CD8-positive, alpha-beta memory T cell (primary cell): Measurements from ENCODE around the gene ZNF730. TPM values are rescaled to one million over a fixed set of nuclear protein-coding genes. Genes with fewer than 3 reads are reported as not detected.
"Not testable (repeated sequence)": the region's sequence is repeated elsewhere in the genome, so short reads cannot be mapped to it uniquely, and the experiment has no call there.

Experiments
- CTCF ChIA-PET: fragments of 350-600 bp; sonication (Branson Sonifier 250); formaldehyde crosslinking; loops from one replicate; lab custom pipeline; 2021; ENCODE audit warnings: antibody characterized with exemption; lab: Charles Lee
- POLR2A ChIA-PET: fragments of 350-600 bp; sonication (Branson Sonifier 250); formaldehyde crosslinking; loops from one replicate; lab custom pipeline; 2021; ENCODE audit warnings: antibody characterized with exemption; lab: Charles Lee
- DNase-seq, 5 donors: peaks; one replicate each; pipeline versions ENCODE4 v3.0.0 to v3.0.0-alpha.2; 2020 to 2022; ENCODE audit warnings: mixed read lengths in 1 of 5
- H3K27ac ChIP-seq: one replicate; pipeline ENCODE4 v1.7.0; 2013; ENCODE audit warnings: low read depth, mild to moderate bottlenecking, low read length, moderate library complexity
- H3K27me3 ChIP-seq: 2 replicates; pipeline ENCODE4 v1.7.0; 2013; ENCODE audit warnings: low read length, mild to moderate bottlenecking; ENCODE audit not compliant: insufficient read depth, poor library complexity, severe bottlenecking
- H3K36me3 ChIP-seq: 2 replicates; pipeline ENCODE4 v1.7.0; 2013; ENCODE audit warnings: mild to moderate bottlenecking, low read length, moderate library complexity; ENCODE audit not compliant: insufficient read depth
- H3K4me1 ChIP-seq: 2 replicates; pipeline ENCODE4 v1.7.0; 2013; ENCODE audit warnings: mild to moderate bottlenecking, low read length, moderate library complexity; ENCODE audit not compliant: insufficient read depth
- H3K4me3 ChIP-seq: 2 replicates; pipeline ENCODE4 v1.7.0; 2013; ENCODE audit warnings: mild to moderate bottlenecking, low read length
- H3K9me3 ChIP-seq: 2 replicates; pipeline ENCODE4 v1.7.0; 2013; ENCODE audit warnings: mild to moderate bottlenecking, low read length
- H3K27ac Mint-ChIP-seq, 8 donors: one replicate each; pipeline ENCODE4 v1.8.0; 2020 to 2021; ENCODE audit warnings: mixed read lengths in 8 of 8, mild to moderate bottlenecking in 6 of 8, inconsistent platforms in 3 of 8, moderate library complexity in 3 of 8
- H3K27me3 Mint-ChIP-seq, 2 donors: one replicate each; pipeline ENCODE4 v1.8.0; 2020 to 2021; ENCODE audit warnings: mixed read lengths in 2 of 2, mild to moderate bottlenecking in 1 of 2, moderate library complexity in 1 of 2
- H3K36me3 Mint-ChIP-seq, 3 donors: one replicate each; pipeline ENCODE4 v1.8.0; 2020 to 2021; ENCODE audit warnings: mixed read lengths in 3 of 3, inconsistent platforms in 1 of 3, mild to moderate bottlenecking in 1 of 3
- H3K4me1 Mint-ChIP-seq, 3 donors: one replicate each; pipeline ENCODE4 v1.8.0; 2020 to 2021; ENCODE audit warnings: mixed read lengths in 3 of 3, inconsistent platforms in 1 of 3, mild to moderate bottlenecking in 1 of 3
- H3K4me3 Mint-ChIP-seq, 7 donors: one replicate each; pipeline ENCODE4 v1.8.0; 2020 to 2021; ENCODE audit warnings: mixed read lengths in 7 of 7, mild to moderate bottlenecking in 6 of 7, moderate library complexity in 4 of 7, inconsistent platforms in 2 of 7
- H3K9me3 Mint-ChIP-seq, 5 donors: one replicate each; pipeline ENCODE4 v1.8.0; 2020 to 2022; ENCODE audit warnings: mixed read lengths in 5 of 5, mild to moderate bottlenecking in 3 of 5, moderate library complexity in 2 of 5, inconsistent platforms in 1 of 5
- polyA plus RNA-seq: library from polyadenylated mRNA; unstranded; fragments of 300-500 nt; fragmentation: Illumina TruSeq; gene quantifications from one replicate; pipeline ENCODE4 v1.2.3, GENCODE V29; 2021
- total RNA-seq, 2 experiments: library from RNA; stranded (reverse); gene quantifications; one replicate each; pipeline ENCODE4 v1.2.3, GENCODE V29; 2021

Gene ZNF730
- total RNA-seq (under 1 TPM; 0.51 to 0.57 TPM), polyA plus RNA-seq (not detected)

DNA sequence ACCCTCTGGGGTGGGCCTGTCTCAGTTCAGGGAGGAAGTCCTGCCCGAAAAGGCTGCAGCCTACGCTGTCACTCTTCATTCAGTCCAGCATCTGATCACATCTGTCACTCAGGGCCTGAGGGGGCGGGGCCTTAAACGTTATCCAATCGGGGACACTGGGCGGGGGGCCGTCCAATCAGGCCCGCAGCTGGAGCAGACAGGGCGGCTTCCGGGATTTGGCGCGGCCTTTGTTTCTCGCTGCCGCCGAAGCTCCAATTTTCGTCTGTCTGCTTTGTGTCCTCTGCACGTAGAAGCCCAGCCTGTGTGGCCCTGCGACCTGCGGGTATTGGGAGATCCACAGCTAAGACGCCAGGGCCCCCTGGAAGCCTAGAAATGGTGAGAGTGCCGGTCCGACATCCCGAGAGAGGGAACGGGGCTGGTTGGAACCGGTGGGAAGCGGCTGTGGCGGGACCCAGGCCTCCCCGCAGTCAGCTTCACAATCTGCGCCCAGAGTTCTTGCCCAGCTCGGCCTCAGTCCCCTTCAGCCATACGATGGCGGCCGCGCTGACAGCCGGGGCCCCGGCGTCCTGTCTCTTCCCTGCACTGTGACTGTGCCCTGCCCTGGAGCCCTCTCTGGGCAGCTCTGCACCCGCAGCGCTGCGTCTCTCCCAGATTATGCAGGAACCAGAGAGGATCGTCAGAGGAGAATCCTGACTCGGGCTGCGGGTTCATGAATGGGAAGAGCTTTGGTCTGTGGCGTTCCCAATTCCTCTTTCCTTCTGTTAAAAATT, at the start of gene ZNF730:
ZNF730 (plus strand) TSS at position 224 of the 770 bp plus-strand sequence; CDS start at position 373, 149 bp downstream.
- CTCF ChIA-PET, result no interaction called here
- peak within 1 kb of the TSS in 1 of 8 donors; percentile 59 for H3K27ac Mint-ChIP-seq
- no peak within 1 kb of the TSS for H3K4me3 ChIP-seq

DNA sequence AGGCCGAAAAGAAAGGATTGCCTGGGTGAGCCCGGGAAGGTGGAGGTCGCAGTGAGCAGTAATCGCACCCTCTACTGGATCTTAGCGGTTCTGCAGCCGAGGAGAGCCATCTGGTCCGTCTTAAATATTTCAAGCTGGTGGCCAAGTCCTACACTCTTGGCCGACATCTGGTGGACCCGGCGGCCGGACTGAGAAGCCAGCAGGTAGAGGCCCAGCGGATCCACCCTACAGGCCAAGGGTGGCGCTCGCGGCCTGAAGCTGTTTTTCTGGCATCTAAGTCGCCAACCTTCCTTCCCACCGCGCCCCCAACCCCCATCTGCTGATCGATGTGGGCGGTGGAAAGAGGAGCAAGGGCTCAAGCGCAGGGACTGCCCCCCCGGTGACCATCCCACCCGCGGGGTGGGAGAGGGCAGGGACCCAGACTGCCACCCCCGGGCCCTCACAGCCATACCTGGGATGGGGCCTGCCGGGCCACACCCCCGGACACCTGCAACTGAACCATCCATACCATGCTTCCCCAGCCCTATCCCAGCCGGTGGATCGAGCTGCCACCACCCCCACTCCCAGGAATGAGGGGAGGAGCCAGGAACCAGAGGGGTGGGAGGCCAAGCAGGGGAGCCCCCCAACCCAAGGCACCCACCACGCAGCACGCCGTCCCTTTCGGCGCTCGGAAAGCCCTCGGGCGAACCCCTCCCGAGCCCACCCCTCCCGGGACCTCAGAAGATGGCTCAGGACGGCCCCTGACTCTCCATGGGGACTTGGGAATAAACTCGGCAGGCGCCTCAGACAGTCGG, 46.3 kb upstream of the ZNF730 start:
- peak overlapping the region in 3 of 7 donors; percentile 19 to 44 (median 39) for H3K4me3 Mint-ChIP-seq

More for the DNA sequence above, at the start of gene ZNF730:
- peaks cover 15 to 21% of the 10 kb centered on the region in 2 donors for H3K27me3 Mint-ChIP-seq
- peaks cover 2 to 7% (median 5%) of the 10 kb centered on the region in 3 donors for H3K4me1 Mint-ChIP-seq
- peak in 2 of 5 donors; percentile 0 to 41 for DNase-seq
- no peak within 1 kb of the TSS for H3K27ac ChIP-seq
- peak within 1 kb of the TSS in 5 of 7 donors; percentile 58 to 78 (median 70) for H3K4me3 Mint-ChIP-seq
- POLR2A ChIA-PET, result interaction anchor here (0.7 kb wide), 1 partner anchor 1611 kb away, joined by 5 read pairs; no protein-coding TSS in a partner anchor
- peaks cover 3 to 24% (median 7%) of the 10 kb centered on the region in 5 donors for H3K9me3 Mint-ChIP-seq
- H3K36me3 ChIP-seq, result no peaks in the 10 kb centered on the region
- H3K4me1 ChIP-seq, result no peaks in the 10 kb centered on the region
- H3K9me3 ChIP-seq, result no peaks in the 10 kb centered on the region
- H3K36me3 Mint-ChIP-seq, result no peaks in the 10 kb centered on the region
- H3K27me3 ChIP-seq, result no peaks in the 10 kb centered on the region

DNA sequence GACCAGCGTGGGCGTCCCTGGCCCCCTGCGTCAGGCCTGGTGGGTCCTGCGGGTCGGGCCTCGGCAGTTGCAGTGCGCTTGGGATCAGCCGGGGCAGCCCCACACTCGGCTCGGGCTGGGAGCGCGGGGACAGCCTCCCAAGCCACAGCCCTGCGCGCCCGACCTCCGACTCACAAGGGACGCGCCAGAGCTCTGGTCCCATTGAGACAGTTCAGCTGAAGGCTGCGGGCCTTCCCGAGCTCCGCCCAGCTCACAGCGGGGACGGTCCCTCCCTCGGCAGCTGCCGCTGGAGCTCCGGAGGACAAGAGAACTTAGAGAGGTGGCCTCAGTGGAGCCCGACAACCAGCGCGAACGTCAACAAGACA, 45.7 kb upstream of the ZNF730 start:
- no peaks in the 10 kb centered on the region for H3K9me3 ChIP-seq
- H3K36me3 ChIP-seq, result no peaks in the 10 kb centered on the region
- no peak overlapping the region for H3K4me3 ChIP-seq
- Mint-ChIP-seq H3K4me1 (peaks cover 0 to 5% (median 3%) of the 10 kb centered on the region in 3 donors), H3K9me3 (peaks cover 9 to 28% (median 15%) of the 10 kb centered on the region in 5 donors), H3K36me3 (peaks cover 0 to 4% (median 0%) of the 10 kb centered on the region in 3 donors), H3K27ac (no peak overlapping the region), H3K27me3 (peaks cover 21 to 26% of the 10 kb centered on the region in 2 donors), H3K4me3 (peak overlapping the region in 1 of 7 donors; percentile 25)
- POLR2A ChIA-PET, result no interaction called here
- CTCF ChIA-PET, result no interaction called here
- no peaks in the 10 kb centered on the region for H3K4me1 ChIP-seq
- H3K27me3 ChIP-seq, result no peaks in the 10 kb centered on the region
- H3K27ac ChIP-seq, result no peak overlapping the region
- no peak for DNase-seq

More for the DNA sequence above, 46.3 kb upstream of the ZNF730 start:
- Histone ChIP-seq H3K4me1 (no peaks in the 10 kb centered on the region), H3K27me3 (no peaks in the 10 kb centered on the region), H3K36me3 (no peaks in the 10 kb centered on the region), H3K27ac (no peak overlapping the region), H3K9me3 (no peaks in the 10 kb centered on the region), H3K4me3 (no peak overlapping the region)
- H3K9me3 Mint-ChIP-seq, result peaks cover 9 to 26% (median 16%) of the 10 kb centered on the region in 5 donors
- H3K27me3 Mint-ChIP-seq, result peaks cover 18 to 25% of the 10 kb centered on the region in 2 donors
- ChIA-PET POLR2A (no interaction called here), CTCF (no interaction called here)
- no peak overlapping the region for H3K27ac Mint-ChIP-seq
- no peak for DNase-seq
- H3K36me3 Mint-ChIP-seq, result peaks cover 0 to 4% (median 0%) of the 10 kb centered on the region in 3 donors
- H3K4me1 Mint-ChIP-seq, result peaks cover 0 to 1% (median 0%) of the 10 kb centered on the region in 3 donors

DNA sequence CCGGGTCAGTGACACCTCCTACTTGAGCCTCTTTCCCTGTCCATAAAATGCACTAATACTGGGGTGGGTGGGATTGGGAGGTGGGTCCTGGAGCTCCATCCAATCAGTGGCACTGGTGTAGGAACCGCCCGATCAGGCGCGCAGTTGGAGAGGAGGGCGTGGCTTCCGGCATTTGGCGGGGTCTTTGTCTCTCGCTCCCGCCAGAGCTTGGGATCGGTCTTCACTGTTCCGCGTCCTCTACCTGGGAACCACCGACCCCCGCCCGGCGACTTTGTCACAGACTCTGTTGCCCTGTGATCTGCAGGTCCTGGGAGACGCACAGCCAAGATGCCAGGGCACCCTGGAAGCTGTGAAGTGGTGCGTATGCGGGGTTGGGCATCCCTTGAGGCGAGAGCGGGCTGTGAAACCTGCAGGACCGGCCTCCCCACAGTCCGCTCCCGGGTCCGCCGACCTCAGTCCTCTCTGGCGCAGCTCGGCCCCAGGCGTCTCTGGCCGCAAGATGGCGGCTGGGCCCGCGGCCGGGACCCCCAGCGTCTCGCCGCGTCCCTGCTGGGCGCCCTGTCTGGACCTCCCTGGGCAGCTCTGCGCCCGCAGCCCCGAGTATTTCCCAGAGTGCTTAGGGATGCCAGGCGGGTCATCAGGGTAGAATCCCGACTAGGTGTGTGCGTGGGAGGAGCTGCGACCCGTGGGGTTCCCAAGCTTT, 41.6 kb upstream of the ZNF730 start:
- Histone ChIP-seq H3K4me3 (no peak overlapping the region), H3K27ac (no peak overlapping the region), H3K36me3 (no peaks in the 10 kb centered on the region), H3K27me3 (no peaks in the 10 kb centered on the region), H3K4me1 (no peaks in the 10 kb centered on the region), H3K9me3 (no peaks in the 10 kb centered on the region)
- peak overlapping the region in 3 of 7 donors; percentile 49 to 74 (median 61) for H3K4me3 Mint-ChIP-seq
- H3K27me3 Mint-ChIP-seq, result peaks cover 10 to 15% of the 10 kb centered on the region in 2 donors
- peaks cover 6 to 22% (median 18%) of the 10 kb centered on the region in 5 donors for H3K9me3 Mint-ChIP-seq
- POLR2A ChIA-PET, result no interaction called here
- H3K4me1 Mint-ChIP-seq, result peaks cover 0 to 9% (median 4%) of the 10 kb centered on the region in 3 donors
- CTCF ChIA-PET, result no interaction called here
- H3K27ac Mint-ChIP-seq, result no peak overlapping the region
- no peak for DNase-seq
- H3K36me3 Mint-ChIP-seq, result peaks cover 0 to 2% (median 0%) of the 10 kb centered on the region in 3 donors

DNA sequence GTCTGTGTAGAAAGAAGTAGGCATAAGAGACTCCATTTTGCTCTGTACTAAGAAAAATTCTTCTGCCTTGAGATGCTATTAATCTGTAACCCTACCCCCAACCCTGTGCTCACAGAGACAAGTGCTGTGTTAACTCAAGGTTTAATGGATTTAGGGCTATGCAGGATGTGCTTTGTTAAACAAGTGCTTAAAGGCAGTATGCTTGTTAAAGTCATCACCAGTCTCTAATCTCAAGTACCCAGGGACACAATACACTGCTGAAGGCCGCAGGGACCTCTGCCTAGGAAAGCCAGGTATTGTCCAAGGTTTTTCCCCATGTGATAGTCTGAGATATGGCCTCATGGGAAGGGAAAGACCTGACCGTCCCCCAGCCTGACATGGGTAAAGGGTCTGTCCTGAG, 39.0 kb upstream of the ZNF730 start:
- H3K27ac Mint-ChIP-seq, result peak overlapping the region in 1 of 8 donors; percentile 63
- H3K36me3 ChIP-seq, DNase-seq, H3K4me1 Mint-ChIP-seq, H3K4me1 ChIP-seq, H3K36me3 Mint-ChIP-seq, POLR2A ChIA-PET, H3K9me3 ChIP-seq, H3K4me3 Mint-ChIP-seq, CTCF ChIA-PET, H3K27ac ChIP-seq, H3K4me3 ChIP-seq, H3K27me3 ChIP-seq: not testable (repeated sequence)
- peaks cover 0 to 16% (median 13%) of the 10 kb centered on the region in 5 donors for H3K9me3 Mint-ChIP-seq
- H3K27me3 Mint-ChIP-seq, result peaks cover 10% of the 10 kb centered on the region in 2 donors

DNA sequence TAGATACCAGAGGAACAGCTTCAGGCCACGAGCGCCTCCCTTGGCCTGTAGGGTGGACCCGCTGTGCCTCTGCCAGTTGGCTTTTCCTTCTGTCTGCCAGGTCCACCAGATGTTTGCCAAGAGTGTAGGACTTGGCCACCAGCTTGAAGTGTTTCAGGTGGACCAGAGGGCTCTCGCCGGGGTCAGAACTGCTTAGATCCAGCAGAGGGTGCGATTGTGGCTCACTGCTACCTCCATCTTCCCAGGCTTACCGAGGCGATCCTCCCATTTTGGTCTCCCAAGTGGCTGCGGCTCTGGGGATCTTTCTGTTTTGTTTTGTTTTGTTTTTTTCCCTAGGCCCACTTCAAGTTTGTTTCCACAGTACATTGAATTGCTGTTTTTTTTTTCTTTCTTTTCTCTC, 23.0 kb upstream of the ZNF730 start:
- Histone ChIP-seq H3K4me3 (no peak overlapping the region), H3K4me1 (no peaks in the 10 kb centered on the region), H3K36me3 (no peaks in the 10 kb centered on the region), H3K9me3 (no peaks in the 10 kb centered on the region), H3K27ac (no peak overlapping the region), H3K27me3 (no peaks in the 10 kb centered on the region)
- POLR2A ChIA-PET, result no interaction called here
- Mint-ChIP-seq H3K27me3 (peaks cover 0 to 4% of the 10 kb centered on the region in 2 donors), H3K4me1 (no peaks in the 10 kb centered on the region), H3K27ac (no peak overlapping the region), H3K36me3 (peaks cover 0 to 4% (median 0%) of the 10 kb centered on the region in 3 donors), H3K9me3 (peaks cover 15 to 53% (median 35%) of the 10 kb centered on the region in 5 donors), H3K4me3 (no peak overlapping the region)
- DNase-seq, result no peak
- CTCF ChIA-PET, result no interaction called here

DNA sequence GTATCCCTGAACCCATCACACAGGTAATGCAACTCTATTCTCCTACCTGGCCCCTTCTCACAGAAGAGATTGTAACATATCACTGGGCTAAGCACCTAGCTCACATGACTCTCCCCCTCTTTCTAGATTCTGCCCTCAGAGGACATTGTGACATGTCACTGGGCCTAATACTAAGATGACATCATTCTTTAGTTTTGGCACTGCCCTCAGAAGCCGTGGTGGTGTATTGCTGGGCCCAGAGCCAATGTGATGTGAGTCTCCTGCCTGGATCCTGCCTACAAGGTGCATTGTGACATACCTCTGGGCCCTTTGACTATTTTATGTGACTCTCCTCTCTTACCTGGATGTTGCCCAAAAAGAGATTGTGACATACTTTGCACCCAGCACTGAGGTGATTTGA, 21.4 kb upstream of the ZNF730 start:
- Mint-ChIP-seq H3K27ac (no peak overlapping the region), H3K4me1 (no peaks in the 10 kb centered on the region), H3K9me3 (peaks cover 11 to 45% (median 30%) of the 10 kb centered on the region in 5 donors), H3K36me3 (peaks cover 0 to 2% (median 0%) of the 10 kb centered on the region in 3 donors), H3K4me3 (no peak overlapping the region), H3K27me3 (peaks cover 0 to 4% of the 10 kb centered on the region in 2 donors)
- Histone ChIP-seq H3K4me1 (no peaks in the 10 kb centered on the region), H3K9me3 (no peaks in the 10 kb centered on the region), H3K27me3 (no peaks in the 10 kb centered on the region), H3K4me3 (no peak overlapping the region), H3K27ac (no peak overlapping the region), H3K36me3 (no peaks in the 10 kb centered on the region)
- POLR2A ChIA-PET, result no interaction called here
- CTCF ChIA-PET, result no interaction called here
- DNase-seq, result no peak
